ENCODE results near the gene BCR.

Gene BCR

GRCh38 chr22:23213022-23213555, 32.8 kb downstream of the BCR start:
- no peak for DNase-seq (ENCODE audit: low read depth)
- no peak for TF ChIP-seq MAX (IDR thresholded peaks at IDR 0.05; ENCODE audit: low read depth, low read length)
- no peak for TF ChIP-seq MYC (IDR thresholded peaks at IDR 0.05; ENCODE audit: low read depth, low read length)
- no peak for TF ChIP-seq CTCF (IDR thresholded peaks at IDR 0.05; ENCODE audit: low read depth, low read length)
- TF ChIP-seq POLR2A (IDR thresholded peaks at IDR 0.05; ENCODE audit: extremely low read depth, insufficient read length) = no peak
- no peak overlapping the region for H3K4me3 ChIP-seq (ENCODE audit: low read depth, low read length)

GRCh38 chr22:23213581-23214334, 33.4 kb downstream of the BCR start:
- TF ChIP-seq MYC (IDR thresholded peaks at IDR 0.05; ENCODE audit: low read depth, low read length) (no peak), POLR2A (IDR thresholded peaks at IDR 0.05; ENCODE audit: extremely low read depth, insufficient read length) (no peak)
- no peak overlapping the region for H3K4me3 ChIP-seq (ENCODE audit: low read depth, low read length)
- DNase-seq (ENCODE audit: low read depth) = no peak

- no peak overlapping the region for H3K4me3 ChIP-seq (ENCODE audit: low read depth, low read length)
- TF ChIP-seq MAX (IDR thresholded peaks at IDR 0.05; ENCODE audit: low read depth, low read length) (no peak), POLR2A (IDR thresholded peaks at IDR 0.05; ENCODE audit: extremely low read depth, insufficient read length) (no peak), CTCF (IDR thresholded peaks at IDR 0.05; ENCODE audit: low read depth, low read length) (no peak), MYC (IDR thresholded peaks at IDR 0.05; ENCODE audit: low read depth, low read length) (no peak)
These were observed 34.1 kb downstream of the BCR start for GRCh38 chr22:23214398-23214797.

GRCh38 chr22:23215294-23216241, 35.3 kb downstream of the BCR start:
- TF ChIP-seq MAX (IDR thresholded peaks at IDR 0.05; ENCODE audit: low read depth, low read length) (no peak), POLR2A (IDR thresholded peaks at IDR 0.05; ENCODE audit: extremely low read depth, insufficient read length) (no peak), MYC (IDR thresholded peaks at IDR 0.05; ENCODE audit: low read depth, low read length) (no peak), CTCF (IDR thresholded peaks at IDR 0.05; ENCODE audit: low read depth, low read length) (no peak)
- H3K4me3 ChIP-seq (ENCODE audit: low read depth, low read length) = peak overlapping the region; percentile 63
- DNase-seq (ENCODE audit: low read depth) = peak; percentile 77

More at GRCh38 chr22:23214398-23214797, 34.1 kb downstream of the BCR start:
- DNase-seq (ENCODE audit: low read depth) = no peak

- peak overlapping the region; percentile 63 for H3K4me3 ChIP-seq (ENCODE audit: low read depth, low read length)
- peak; percentile 83 for TF ChIP-seq MAX (IDR thresholded peaks at IDR 0.05; ENCODE audit: low read depth, low read length)
- peak; percentile 14 for TF ChIP-seq MYC (IDR thresholded peaks at IDR 0.05; ENCODE audit: low read depth, low read length)
- no peak for TF ChIP-seq CTCF (IDR thresholded peaks at IDR 0.05; ENCODE audit: low read depth, low read length)
These were observed 36.3 kb downstream of the BCR start for GRCh38 chr22:23216461-23217170.

More at GRCh38 chr22:23216461-23217170, 36.3 kb downstream of the BCR start:
- peak; percentile 93 for DNase-seq (ENCODE audit: low read depth)

All from NB4 (cell line).